Activated naive CD4-positive, alpha-beta T cell treated with anti-CD3 and anti-CD28 coated beads, Interleukin-2, amount 10 ng/mL, durations not matched to agents 7 days and 5 days (primary cell): Measurements from ENCODE around the gene B4GALT5.

ENCODE experiments used
- CTCF ChIA-PET: fragments of 350-600 bp; sonication (Branson Sonifier 250); formaldehyde crosslinking; loops from one replicate; lab custom pipeline; 2021; ENCODE audit warnings: antibody characterized with exemption; lab: Charles Lee
- DNase-seq: peaks from one replicate; pipeline ENCODE4 v3.0.0-alpha.2; 2020
- H3K27ac Mint-ChIP-seq: one replicate; pipeline ENCODE4 v1.8.0; 2021; ENCODE audit warnings: mild to moderate bottlenecking, moderate library complexity, mixed read lengths
- H3K27me3 Mint-ChIP-seq: one replicate; pipeline ENCODE4 v1.8.0; 2021; ENCODE audit warnings: mild to moderate bottlenecking, mixed read lengths
- H3K36me3 Mint-ChIP-seq: one replicate; pipeline ENCODE4 v1.8.0; 2021; ENCODE audit warnings: mixed read lengths
- H3K4me1 Mint-ChIP-seq: one replicate; pipeline ENCODE4 v1.8.0; 2021; ENCODE audit warnings: mixed read lengths
- H3K4me3 Mint-ChIP-seq: one replicate; pipeline ENCODE4 v1.8.0; 2021; ENCODE audit warnings: mild to moderate bottlenecking, moderate library complexity, mixed read lengths
- H3K9me3 Mint-ChIP-seq: one replicate; pipeline ENCODE4 v1.8.0; 2021; ENCODE audit warnings: mixed read lengths

Gene B4GALT5

GRCh38 chr20:49659056-49659455, 54.6 kb downstream of the B4GALT5 start:
- no peaks in the 10 kb centered on the region for H3K27me3 Mint-ChIP-seq
- H3K9me3 Mint-ChIP-seq: no peaks in the 10 kb centered on the region
- H3K27ac Mint-ChIP-seq: no peak overlapping the region
- no peak for DNase-seq
- CTCF ChIA-PET: no interaction called here
- no peak overlapping the region for H3K4me3 Mint-ChIP-seq
- peaks cover 9% of the 10 kb centered on the region for H3K36me3 Mint-ChIP-seq
- H3K4me1 Mint-ChIP-seq: peaks cover 12% of the 10 kb centered on the region

GRCh38 chr20:49658508-49658907, 55.2 kb downstream of the B4GALT5 start:
- no peak for DNase-seq
- no peaks in the 10 kb centered on the region for H3K27me3 Mint-ChIP-seq
- H3K4me1 Mint-ChIP-seq: peaks cover 12% of the 10 kb centered on the region
- no peak overlapping the region for H3K27ac Mint-ChIP-seq
- H3K36me3 Mint-ChIP-seq: peaks cover 9% of the 10 kb centered on the region
- CTCF ChIA-PET: interaction anchor here (0.6 kb wide), 1 partner anchor 133 kb away, joined by 3 read pairs; no protein-coding TSS in a partner anchor
- no peak overlapping the region for H3K4me3 Mint-ChIP-seq
- no peaks in the 10 kb centered on the region for H3K9me3 Mint-ChIP-seq

GRCh38 chr20:49657118-49657901, 56.4 kb downstream of the B4GALT5 start:
- H3K36me3 Mint-ChIP-seq: peaks cover 9% of the 10 kb centered on the region

GRCh38 chr20:49656304-49656703, 57.4 kb downstream of the B4GALT5 start:
- no peaks in the 10 kb centered on the region for H3K4me1 Mint-ChIP-seq
- no peaks in the 10 kb centered on the region for H3K27me3 Mint-ChIP-seq
- H3K27ac Mint-ChIP-seq: no peak overlapping the region
- H3K9me3 Mint-ChIP-seq: no peaks in the 10 kb centered on the region
- CTCF ChIA-PET: no interaction called here
- H3K36me3 Mint-ChIP-seq: peaks cover 9% of the 10 kb centered on the region
- no peak for DNase-seq
- no peak overlapping the region for H3K4me3 Mint-ChIP-seq

More at GRCh38 chr20:49657118-49657901, 56.4 kb downstream of the B4GALT5 start:
- DNase-seq: no peak
- CTCF ChIA-PET: no interaction called here
- H3K27me3 Mint-ChIP-seq: no peaks in the 10 kb centered on the region
- no peak overlapping the region for H3K4me3 Mint-ChIP-seq
- peaks cover 5% of the 10 kb centered on the region for H3K4me1 Mint-ChIP-seq
- H3K27ac Mint-ChIP-seq: peak overlapping the region; percentile 51
- H3K9me3 Mint-ChIP-seq: no peaks in the 10 kb centered on the region

GRCh38 chr20:49653925-49654434, 59.7 kb downstream of the B4GALT5 start:
- Mint-ChIP-seq H3K9me3 (no peaks in the 10 kb centered on the region), H3K4me1 (no peaks in the 10 kb centered on the region), H3K27me3 (no peaks in the 10 kb centered on the region), H3K4me3 (no peak overlapping the region), H3K27ac (no peak overlapping the region), H3K36me3 (peaks cover 9% of the 10 kb centered on the region)
- CTCF ChIA-PET: no interaction called here
- DNase-seq: no peak

- Mint-ChIP-seq H3K27ac (no peak overlapping the region), H3K9me3 (no peaks in the 10 kb centered on the region), H3K36me3 (peaks cover 4% of the 10 kb centered on the region), H3K4me1 (no peaks in the 10 kb centered on the region), H3K27me3 (no peaks in the 10 kb centered on the region), H3K4me3 (no peak overlapping the region)
- no peak for DNase-seq
- CTCF ChIA-PET: no interaction called here
These were observed 64.0 kb downstream of the B4GALT5 start for GRCh38 chr20:49649672-49650071.

- Mint-ChIP-seq H3K27me3 (no peaks in the 10 kb centered on the region), H3K4me3 (no peak overlapping the region), H3K9me3 (no peaks in the 10 kb centered on the region), H3K27ac (no peak overlapping the region), H3K36me3 (peaks cover 13% of the 10 kb centered on the region), H3K4me1 (peaks cover 5% of the 10 kb centered on the region)
- no peak for DNase-seq
- CTCF ChIA-PET: no interaction called here
These were observed 66.1 kb downstream of the B4GALT5 start for GRCh38 chr20:49647550-49647949.

GRCh38 chr20:49646528-49646927, 67.2 kb downstream of the B4GALT5 start:
- Mint-ChIP-seq H3K27ac (no peak overlapping the region), H3K4me3 (no peak overlapping the region), H3K4me1 (peaks cover 15% of the 10 kb centered on the region), H3K9me3 (no peaks in the 10 kb centered on the region), H3K36me3 (peaks cover 17% of the 10 kb centered on the region), H3K27me3 (no peaks in the 10 kb centered on the region)
- DNase-seq: no peak
- CTCF ChIA-PET: no interaction called here

GRCh38 chr20:49646126-49646525, 67.6 kb downstream of the B4GALT5 start:
- Mint-ChIP-seq H3K4me1 (peaks cover 19% of the 10 kb centered on the region), H3K27ac (no peak overlapping the region), H3K4me3 (no peak overlapping the region), H3K27me3 (no peaks in the 10 kb centered on the region), H3K9me3 (no peaks in the 10 kb centered on the region), H3K36me3 (peaks cover 21% of the 10 kb centered on the region)
- no peak for DNase-seq
- CTCF ChIA-PET: no interaction called here

GRCh38 chr20:49644980-49645565, 68.6 kb downstream of the B4GALT5 start:
- no peaks in the 10 kb centered on the region for H3K9me3 Mint-ChIP-seq
- CTCF ChIA-PET: no interaction called here
- peaks cover 23% of the 10 kb centered on the region for H3K36me3 Mint-ChIP-seq
- no peak for DNase-seq
- no peak overlapping the region for H3K4me3 Mint-ChIP-seq
- no peak overlapping the region for H3K27ac Mint-ChIP-seq
- peaks cover 20% of the 10 kb centered on the region for H3K4me1 Mint-ChIP-seq
- H3K27me3 Mint-ChIP-seq: no peaks in the 10 kb centered on the region

GRCh38 chr20:49642816-49643215, 70.9 kb downstream of the B4GALT5 start:
- peaks cover 23% of the 10 kb centered on the region for H3K36me3 Mint-ChIP-seq
- H3K4me1 Mint-ChIP-seq: peaks cover 20% of the 10 kb centered on the region
- H3K27me3 Mint-ChIP-seq: no peaks in the 10 kb centered on the region
- no peak overlapping the region for H3K27ac Mint-ChIP-seq
- H3K9me3 Mint-ChIP-seq: no peaks in the 10 kb centered on the region
- CTCF ChIA-PET: interaction anchor here (0.6 to 1.5 kb wide), 6 partner anchors 19 to 317 kb away, joined by 3 to 5 read pairs (median 3); no protein-coding TSS in a partner anchor
- no peak overlapping the region for H3K4me3 Mint-ChIP-seq
- DNase-seq: no peak

GRCh38 chr20:49641683-49642656, 71.7 kb downstream of the B4GALT5 start:
- Mint-ChIP-seq H3K36me3 (peaks cover 25% of the 10 kb centered on the region), H3K27ac (peak overlapping the region; percentile 20), H3K4me3 (no peak overlapping the region), H3K27me3 (no peaks in the 10 kb centered on the region), H3K9me3 (no peaks in the 10 kb centered on the region), H3K4me1 (peaks cover 20% of the 10 kb centered on the region)
- CTCF ChIA-PET: interaction anchor here (0.7 to 1.5 kb wide), 6 partner anchors 18 to 206 kb away, joined by 3 to 5 read pairs (median 3); no protein-coding TSS in a partner anchor
- peak; percentile 46 for DNase-seq

GRCh38 chr20:49637046-49637637, 76.5 kb downstream of the B4GALT5 start:
- no peak for DNase-seq
- no peak overlapping the region for H3K27ac Mint-ChIP-seq
- H3K4me1 Mint-ChIP-seq: peaks cover 11% of the 10 kb centered on the region
- H3K36me3 Mint-ChIP-seq: peaks cover 16% of the 10 kb centered on the region
- H3K9me3 Mint-ChIP-seq: no peaks in the 10 kb centered on the region
- CTCF ChIA-PET: no interaction called here
- H3K4me3 Mint-ChIP-seq: no peak overlapping the region
- no peaks in the 10 kb centered on the region for H3K27me3 Mint-ChIP-seq
